Activated gamma-delta T cell treated with anti-CD3 and anti-CD28 coated beads, Interleukin-2, amount 50 U/mL, for 16 hours (primary cell): ENCODE data around the gene PTTG1.
"Not testable (repeated sequence)": the region's sequence is repeated elsewhere in the genome, so short reads cannot be mapped to it uniquely, and the experiment has no call there.

Source experiments
- DNase-seq: peaks from one replicate; pipeline ENCODE4 v3.0.0-alpha.2; 2020; ENCODE audit warnings: low read depth

The PTTG1 gene

DNA sequence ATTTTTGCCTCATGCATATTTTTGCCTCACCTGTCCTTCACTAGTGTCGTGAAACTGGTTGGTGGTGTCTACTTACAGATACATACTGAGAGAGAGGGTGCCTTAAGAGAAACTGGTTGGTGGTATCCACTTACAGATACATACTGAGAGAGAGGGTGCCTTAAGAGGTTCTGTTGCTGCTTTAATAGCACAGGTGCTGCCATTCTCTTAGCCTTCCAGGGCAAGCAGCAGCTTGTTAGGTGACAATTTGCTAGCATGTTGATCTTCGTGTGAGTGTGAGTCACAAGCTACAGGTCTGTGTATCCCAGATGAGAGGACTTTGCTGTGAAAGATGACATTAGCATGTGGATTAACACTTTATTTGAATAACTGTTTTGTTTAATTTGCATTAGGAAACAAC lies 1.4 kb downstream of the PTTG1 start:
- no peak for DNase-seq

DNA sequence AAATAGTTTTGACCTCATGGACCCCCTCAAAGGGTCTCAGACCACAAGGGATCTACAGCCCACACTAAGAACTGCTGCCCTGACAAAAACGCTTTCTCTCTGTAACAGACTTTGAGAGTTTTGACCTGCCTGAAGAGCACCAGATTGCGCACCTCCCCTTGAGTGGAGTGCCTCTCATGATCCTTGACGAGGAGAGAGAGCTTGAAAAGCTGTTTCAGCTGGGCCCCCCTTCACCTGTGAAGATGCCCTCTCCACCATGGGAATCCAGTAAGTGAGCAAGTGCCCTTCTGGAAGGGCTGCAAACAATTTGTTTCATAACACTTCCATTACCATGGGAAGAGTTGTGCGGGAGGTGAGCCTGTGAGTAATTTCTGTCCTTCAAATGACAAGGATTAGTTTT lies 6.0 kb downstream of the PTTG1 start:
- no peak for DNase-seq

DNA sequence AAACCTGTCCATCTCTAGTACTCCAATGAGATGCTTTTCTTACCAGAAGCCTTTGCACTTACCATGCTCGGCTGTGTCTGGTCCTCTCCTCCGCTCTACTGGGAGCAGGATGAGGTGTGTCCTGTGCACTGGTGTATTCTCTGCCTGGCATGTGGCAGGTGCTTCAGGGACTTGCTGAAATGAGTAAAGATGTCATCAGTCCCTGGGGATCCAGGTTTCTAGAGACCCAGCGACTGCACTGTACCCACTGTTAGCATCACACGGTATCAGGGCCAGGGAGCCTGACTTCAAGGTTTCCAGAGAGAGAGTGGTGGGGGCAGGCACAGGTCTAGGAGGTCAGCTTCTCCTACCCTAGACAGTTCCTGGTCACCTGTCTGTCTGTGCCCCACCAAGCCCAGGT lies 10.5 kb downstream of the PTTG1 start:
- DNase-seq, result no peak

DNA sequence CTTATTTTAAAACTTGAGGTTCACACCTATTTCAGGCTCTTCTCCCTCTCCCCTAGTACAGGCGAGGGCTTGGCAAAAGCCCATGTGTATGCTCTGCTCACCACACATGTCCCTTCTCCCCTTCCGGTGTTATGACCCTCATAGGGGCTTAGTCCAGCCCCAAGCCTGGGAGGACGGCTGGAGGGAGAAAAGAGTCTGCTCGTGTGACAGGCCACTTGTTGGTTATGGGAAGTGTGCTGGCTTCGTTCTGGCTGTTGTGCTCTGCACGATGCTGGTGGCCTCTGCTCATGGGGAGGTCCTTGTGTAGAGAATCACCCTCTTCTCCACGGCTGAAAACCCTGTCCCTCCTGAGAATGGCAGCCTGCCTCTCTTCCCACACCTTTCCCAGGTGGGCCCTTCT lies 11.1 kb downstream of the PTTG1 start:
- no peak for DNase-seq

DNA sequence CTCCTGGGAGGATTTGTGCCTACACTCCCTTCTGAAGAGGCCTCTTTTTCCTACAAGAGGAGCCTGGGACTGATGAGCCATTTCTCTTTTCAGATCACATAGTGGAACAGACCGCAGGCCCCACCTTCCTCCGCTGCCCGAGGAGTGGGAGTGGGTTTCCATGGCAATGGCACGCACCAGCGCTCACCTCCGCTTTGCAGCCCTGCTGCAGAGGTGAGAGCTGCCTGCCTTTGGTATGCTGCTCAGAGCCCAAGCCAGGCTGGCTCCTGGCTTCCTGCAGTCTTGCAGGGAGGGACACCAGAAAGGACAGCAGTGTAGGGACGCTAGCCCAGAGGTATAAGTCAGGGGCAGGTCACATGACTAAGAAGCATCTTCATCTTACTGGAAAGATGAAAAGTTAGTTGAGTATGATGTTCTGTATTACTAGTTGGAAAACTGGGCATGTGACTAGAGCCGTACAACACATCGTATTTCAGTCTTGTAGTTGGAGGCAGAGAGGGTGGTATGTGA lies 12.4 kb downstream of the PTTG1 start:
- no peak for DNase-seq

DNA sequence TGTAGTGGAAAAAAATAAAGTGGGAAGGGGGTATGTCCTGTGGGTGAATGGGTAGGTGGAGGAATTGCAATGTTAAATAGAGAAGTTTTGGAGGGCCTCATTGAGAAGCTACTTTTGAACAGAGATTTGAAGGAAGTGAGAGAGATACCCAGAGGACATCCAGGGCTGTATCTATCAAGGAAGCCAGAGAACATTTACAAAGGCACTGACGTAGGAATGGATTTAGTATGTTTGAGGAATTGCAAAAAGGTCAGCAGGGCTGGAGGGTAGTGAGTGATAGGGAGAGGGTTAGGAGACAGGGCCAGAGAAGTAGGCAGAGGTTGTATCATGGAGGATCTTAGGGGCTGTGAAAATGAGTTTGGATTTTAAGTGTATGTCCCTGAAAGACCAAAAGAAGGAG lies 13.9 kb downstream of the PTTG1 start:
- DNase-seq, result no peak

DNA sequence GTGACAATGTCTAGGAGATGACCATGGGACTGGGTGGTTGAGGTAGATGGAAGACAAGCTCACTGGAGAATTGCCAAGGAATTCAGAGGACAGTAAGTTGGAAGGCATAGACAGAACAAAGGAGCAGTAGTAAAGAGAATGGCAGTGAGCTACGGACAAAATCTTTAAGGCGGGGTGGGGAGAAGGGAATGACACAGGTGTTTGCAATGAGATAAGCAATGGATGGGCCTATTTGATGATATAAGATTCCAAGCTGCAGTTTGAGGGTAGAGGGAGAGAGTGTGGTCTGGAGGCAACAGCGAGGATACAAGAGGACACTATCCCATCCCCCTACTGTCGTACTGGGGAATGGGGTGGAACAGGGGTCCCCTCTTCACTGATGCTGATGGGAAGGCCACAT lies 14.4 kb downstream of the PTTG1 start:
- no peak for DNase-seq

DNA sequence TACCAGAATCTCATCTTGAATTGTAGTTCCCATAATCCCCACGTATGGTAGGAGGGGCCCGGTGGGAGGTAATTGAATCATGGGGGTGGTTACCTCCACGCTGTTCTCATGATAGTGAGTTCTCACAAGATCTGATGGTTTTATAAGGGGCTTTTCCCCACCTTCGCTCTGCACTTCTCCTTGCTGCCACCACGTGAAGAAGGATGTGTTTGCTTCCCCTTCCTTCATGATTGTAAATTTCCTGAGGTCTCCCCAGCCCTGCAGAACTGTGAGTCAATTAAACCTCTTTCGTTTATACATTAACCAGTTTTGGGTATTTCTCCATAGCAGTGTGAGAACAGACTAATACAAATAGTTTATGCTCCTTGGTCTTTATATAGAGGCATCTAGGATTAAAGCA lies 15.0 kb downstream of the PTTG1 start:
- DNase-seq, result not testable (repeated sequence)

DNA sequence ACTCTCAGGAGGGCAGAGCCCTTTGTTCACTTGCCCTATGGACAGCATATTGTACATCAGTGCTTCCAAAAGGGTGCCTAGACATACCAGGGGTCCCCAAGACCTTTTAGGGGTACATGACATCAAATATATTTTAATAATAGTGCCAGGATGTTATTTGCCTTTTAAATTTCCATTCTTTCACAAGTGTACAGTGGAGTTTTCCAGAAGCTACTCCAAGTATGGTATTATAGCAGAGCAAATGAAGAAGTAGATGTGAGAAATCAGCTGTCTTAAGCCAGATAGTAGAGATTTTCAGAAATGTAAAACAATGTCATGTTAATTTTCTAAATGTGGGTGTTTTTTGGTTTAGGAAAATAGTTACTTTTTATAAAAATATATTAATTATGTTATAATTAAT lies 15.6 kb downstream of the PTTG1 start:
- no peak for DNase-seq

DNA sequence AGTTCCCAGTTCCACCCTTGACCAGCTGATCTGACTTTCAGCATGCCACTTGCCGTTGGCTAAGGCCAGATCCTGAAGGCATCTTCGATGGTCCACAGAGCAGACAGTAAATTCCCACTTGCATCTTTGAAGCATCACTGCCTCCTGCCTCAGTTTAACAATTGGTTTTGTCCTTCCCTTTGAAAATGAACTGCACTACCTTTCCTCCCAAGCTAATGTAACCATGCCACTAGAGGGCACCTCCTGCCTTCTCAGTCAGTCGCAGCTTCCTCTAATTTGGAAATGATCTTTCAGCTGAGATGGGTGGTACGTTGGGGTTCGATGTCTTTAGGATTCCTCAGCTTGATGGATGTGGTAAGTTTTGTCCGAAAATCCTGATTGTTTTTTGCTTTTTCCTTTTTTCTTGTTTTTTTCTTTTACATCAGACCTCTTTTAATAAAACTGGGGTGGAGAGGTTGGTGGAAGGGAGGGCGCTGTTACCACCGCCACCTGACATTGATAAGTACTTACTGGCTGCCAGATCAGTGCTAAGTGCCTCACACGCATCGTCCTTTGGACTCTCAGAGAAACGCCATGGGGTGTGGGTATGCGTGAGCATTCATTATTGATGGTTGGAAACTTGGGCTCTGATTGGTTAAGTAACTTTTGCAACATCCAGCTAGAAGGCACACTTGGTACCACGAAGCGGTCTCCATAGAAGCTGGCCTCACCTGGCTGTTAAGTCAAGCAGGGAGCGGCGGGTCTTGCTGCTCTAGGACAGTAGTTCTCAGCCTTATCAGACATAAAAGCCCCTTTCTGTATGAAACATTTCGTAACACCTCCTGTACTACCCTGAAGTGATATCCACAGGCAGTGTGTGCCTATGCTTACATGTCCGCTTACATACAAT lies 16.9 kb downstream of the PTTG1 start:
- DNase-seq, result peak; percentile 42

DNA sequence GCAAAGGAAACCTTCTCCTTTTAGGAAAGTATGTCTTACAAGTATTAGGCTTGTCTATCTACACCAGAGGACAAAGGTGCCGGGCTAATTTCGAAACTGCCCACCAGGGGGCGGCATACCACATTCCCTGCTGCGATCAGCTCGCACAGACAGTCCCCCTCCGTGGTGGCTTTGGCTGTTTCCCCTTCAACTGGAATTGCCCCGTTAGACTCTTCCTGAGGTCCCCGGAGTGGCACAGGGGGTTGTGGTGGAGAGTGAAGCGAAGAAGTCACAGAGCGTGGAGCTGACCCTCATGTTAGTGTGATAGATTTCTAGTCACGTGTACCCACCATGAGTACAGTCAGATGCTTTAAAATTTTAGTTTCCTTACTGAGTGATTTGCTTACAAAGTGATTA lies 17.5 kb downstream of the PTTG1 start:
- DNase-seq, result peak; percentile 91

DNA sequence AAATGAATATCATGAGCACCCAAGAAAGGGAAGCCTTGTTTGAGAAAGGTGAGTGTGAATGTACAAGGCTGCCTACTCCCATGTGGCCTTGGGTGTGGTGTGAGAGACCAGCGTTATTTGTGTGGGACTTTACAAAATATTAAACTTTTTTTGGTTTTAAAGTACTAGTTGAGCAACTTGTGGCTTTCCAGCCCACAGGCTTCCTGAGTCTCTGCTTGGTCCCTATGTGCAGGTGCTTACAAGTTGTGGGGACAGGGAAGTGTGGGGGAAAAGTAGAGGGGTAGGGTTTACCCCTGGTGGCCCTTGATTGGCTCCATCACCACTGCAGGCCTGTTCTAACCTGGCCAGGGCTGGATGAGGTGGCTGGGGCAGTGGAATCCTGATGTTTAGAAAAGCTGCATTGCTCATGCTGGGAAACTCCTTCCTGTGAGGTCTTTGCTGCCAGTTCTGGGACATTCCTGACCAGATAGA lies 19.7 kb downstream of the PTTG1 start:
- no peak for DNase-seq

DNA sequence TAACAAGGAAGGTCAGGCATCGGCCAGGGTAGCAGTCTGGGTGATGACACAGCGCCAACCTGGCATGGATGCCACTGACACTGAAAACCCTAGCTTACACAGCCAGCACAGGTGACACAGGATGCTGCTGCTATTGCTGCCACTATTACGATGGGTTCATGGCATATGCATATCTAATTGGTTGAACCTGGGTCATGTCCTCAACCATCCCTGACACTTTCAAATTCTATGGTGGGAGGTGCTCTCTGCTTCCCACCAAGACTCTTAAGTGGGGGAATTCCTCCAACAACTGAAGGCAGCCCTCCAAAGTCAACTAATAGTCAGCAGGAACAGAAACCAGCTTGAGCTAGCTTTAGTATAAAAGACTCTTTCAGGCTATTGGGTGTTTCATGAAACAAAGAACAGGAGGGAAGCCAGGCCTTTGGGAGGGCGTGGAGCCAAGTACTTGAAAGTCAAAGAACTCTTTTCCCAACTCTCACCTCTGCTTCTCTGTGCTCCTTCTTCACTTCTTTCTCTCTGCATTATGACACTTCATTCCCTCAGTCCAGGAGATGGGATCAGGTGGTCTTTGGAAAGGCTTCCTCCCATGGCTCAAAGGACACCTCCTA lies 21.3 kb downstream of the PTTG1 start:
- DNase-seq, result no peak

DNA sequence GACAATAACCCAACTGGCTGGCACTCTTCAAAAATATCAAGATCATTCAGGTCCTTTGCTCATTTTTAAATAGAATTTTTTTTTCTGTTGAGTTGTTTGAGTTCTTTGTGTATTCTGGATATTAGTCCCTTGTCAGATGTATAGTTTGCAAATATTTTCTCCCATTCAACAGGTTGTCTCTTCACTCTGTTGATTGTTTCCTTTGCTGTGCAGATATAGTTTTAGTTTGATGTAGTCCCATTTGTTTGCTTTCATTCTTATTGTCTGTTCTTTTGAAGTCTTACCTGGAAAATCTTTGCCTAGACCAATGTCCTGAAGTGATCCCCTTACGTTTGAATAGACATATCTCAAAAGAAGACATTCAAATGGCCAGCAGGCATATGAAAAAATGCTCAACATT lies 22.8 kb downstream of the PTTG1 start:
- no peak for DNase-seq

DNA sequence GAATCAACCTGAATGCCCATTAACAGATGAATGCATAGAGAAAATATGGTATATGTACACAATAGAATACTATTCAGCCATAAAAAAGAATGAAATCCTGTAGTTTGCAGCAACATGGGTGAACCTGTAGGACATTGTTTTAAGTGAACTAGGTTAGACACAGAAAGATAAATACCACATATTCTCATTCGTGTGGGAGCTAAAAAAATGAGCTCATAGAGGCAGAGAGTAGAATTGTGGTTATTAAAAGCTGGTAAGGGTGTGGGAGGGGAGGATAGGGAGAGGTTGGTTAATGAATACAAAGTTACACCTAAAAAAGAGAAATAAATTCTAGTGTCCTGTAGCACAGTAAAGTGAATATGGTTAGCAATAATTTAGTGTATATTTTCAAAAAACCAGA lies 23.5 kb downstream of the PTTG1 start:
- no peak for DNase-seq

DNA sequence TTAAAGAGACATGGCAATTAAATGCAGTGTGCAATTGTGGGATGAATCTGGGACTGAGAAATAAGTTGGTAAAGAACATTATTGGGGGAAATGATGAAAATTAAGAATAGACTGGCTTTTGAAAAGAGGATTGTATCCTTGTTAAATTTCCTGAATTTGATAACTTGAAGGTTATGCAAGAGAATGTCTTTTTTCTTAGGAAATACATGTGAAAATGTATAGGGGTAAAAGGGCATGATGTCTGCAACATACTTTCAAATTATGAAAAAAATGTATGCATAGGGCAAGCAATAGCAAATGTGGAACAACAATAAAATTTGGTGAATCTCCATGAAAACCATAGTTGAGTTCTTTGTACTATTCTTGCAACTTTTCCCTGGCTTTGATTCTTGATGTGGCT lies 24.1 kb downstream of the PTTG1 start:
- no peak for DNase-seq

DNA sequence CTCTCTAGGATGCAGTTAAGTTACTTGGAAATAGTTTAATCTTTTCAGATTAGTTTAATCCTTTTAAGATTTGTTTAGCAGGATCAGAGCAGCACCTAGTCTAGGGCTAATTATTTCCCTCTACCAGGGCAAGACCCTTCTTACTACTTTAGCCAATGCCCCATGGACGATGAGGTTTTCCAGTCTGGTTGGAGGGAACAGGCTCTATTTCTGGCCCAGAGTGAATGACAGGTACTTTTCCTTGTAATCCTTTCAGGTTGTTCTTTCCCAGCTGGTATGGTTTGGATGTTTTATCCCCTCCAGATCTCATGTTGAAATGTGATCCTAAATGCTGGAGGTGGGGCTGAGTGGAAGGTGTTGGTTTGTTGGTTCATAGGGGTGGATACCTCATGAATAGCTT lies 27.2 kb downstream of the PTTG1 start:
- DNase-seq, result no peak

DNA sequence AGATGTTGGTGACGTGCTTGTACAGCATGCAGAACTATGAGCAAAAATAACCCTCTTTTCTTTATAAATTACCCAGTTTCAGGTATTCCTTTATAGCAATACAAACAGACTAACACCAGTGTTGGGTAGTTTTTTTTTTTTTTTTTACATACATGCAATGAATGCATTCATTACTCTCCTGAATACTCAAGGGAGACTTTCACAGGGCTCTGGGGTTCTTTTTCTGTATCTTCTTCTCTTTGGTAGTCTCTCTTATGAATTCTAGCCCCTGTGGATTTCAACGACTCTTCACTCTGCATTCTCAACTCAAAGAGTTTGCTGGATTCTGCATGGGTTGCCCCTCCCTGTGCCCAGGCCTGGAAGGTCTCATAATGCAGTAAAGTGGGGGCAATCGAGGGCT lies 27.8 kb downstream of the PTTG1 start:
- no peak for DNase-seq

DNA sequence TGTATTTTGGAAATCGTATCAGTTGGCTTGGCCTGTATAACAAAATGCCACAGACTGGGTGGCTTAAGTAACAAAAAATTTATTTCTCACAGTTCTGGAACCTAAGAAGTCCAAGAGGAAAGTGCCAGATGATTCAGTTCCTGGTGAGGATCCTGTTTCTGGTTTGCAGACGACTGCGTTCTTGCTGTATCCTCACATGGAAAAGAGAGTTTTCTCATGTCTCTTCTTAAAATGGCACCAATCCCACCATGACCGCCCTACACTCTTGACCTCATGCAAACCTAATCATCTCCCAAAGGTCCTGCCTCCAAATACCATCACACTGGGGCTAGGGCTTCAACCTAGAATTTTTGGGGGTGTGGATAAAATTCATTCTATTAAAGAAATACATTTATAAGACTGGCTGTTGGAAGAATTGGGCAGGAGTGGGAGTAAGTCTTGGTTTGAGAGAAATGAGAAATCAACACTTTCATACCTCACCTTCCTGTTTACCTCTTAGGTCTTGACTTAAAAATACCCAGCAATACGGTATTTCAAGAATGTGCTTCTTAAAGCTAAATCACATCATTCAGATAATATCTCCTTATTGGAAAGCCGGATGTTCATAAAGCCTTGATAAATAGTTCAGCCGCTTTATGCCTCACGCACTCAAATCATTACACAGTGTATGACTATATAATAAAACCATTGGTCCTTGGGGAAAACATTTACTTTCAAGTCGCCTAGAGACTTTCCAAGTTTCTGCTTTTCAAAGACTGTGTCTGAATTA lies 28.7 kb downstream of the PTTG1 start:
- no peak for DNase-seq

DNA sequence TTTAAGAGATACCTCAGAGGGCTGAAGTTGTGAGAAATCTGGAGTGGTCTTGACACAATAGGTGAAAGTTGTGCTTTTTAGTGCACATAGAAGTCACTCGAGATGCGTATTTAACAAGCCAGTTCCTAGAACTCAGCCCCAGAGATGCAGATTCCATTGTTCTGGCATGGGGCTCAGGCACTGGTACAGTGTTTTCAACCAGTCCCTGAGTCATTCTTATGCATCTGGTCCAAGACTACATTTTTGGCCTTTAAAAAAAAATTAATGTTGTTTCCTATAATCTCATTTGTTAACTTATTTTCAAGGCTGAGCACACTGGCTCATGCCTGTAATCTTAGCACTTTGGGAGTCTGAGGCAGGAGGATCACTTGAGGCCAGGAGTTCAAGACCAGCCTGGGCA lies 29.6 kb downstream of the PTTG1 start:
- DNase-seq, result no peak

DNA sequence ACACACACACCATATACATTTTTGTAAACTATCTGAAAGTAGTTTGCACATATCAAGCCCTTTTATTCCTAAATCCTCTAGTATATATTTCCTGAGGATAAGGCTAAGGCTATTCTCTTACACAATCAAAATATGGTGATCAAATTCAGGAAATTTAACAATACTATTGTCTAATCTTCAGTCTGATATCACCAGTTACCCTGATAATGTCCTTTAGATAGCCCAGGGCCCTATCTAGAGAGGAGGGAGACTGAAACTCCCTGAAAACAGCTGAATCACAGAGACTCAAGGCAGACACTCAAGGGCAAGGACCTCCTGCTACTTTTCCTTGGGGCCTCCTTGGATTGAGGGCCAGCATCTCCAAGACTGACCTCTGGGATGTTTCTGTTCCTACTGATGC lies 30.4 kb downstream of the PTTG1 start:
- DNase-seq, result no peak

DNA sequence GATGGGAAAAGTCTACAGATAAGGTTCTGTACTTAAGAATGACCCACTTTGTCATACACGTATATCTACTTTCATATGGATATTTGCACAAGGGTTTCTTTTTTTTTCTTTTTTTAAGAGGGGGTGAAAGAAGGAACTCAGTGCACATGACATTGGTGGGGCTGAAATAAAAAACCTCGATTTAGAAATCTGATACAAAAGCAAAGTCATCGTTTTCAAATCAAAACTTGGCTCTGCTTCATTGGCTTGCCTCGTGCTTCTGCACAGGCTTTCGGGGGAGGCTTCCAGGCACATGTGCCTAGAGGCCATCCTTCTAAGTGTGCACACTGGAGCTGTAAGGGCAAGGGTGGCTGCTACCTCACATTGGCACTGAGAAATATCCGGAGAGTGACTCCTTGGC lies 31.1 kb downstream of the PTTG1 start:
- no peak for DNase-seq

DNA sequence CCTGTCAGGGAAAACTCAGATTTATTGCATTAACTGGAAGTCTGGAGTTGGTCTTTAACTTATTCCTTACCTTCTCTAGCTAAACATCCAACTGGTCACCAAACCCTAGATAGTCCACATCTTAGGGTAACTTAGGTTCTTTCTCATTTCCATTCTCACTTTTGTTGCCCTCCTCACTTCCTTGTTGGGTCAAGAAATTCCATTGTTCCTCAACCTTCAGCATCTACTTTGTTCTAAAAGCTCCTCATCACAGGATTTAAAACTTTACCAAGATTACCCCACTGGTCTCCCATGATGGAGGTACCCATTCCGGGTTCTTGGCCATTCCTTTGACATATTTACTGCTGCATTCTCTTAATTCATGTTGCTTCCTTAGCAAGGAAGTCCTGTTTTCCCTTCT lies 32.1 kb downstream of the PTTG1 start:
- no peak for DNase-seq
